ENCODE data around the gene SPON1.

The SPON1 gene

DNA sequence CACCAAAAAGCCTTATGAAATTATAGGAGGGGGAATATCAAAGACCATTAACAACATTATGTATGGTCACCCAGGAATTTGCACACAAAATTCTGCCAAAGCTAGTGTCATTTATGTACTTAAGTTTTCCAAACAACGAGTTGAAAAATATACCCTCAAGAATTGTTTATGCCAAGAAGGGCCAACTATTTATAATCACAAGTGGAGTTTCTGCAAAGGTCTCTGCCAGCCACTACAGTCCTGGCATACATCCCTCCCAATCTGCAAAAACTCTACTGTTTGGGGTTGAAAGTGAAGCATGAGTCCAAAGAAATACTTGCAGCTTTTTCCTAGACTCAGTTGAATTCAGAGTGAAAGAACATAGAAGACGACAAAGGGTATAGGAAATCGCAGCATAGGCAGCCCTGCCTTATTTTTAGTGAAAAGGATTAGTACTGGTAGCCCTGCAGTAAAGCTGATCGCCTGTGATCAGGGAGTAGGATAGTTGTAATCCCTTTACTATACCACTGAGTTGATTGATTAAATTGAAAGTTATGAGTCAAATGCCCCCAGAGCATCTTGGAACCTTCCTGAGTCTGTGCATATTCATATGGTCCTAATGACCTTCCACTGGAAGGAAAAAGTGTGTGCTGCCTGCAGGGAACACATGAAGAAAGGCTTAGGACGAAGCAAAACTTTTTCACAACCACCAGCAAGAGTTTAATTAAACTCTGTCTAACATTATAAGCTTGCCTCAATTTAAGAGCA is 144.0 kb downstream of the SPON1 start:
- TF ChIP-seq SUZ12 (IDR thresholded peaks at IDR 0.05) (no peak), L3MBTL2 (conservative IDR thresholded peaks at IDR 0.05) (no peak), HDGF (IDR thresholded peaks at IDR 0.05; ENCODE audit: borderline replicate concordance) (no peak), SP1 (IDR thresholded peaks at IDR 0.05) (no peak), CTBP1 (IDR thresholded peaks at IDR 0.05; ENCODE audit: borderline replicate concordance) (no peak), ARNT (IDR thresholded peaks at IDR 0.05) (no peak), TARDBP (IDR thresholded peaks at IDR 0.05) (no peak), ZNF384 (IDR thresholded peaks at IDR 0.05) (no peak), FOXM1 (IDR thresholded peaks at IDR 0.05; ENCODE audit: borderline replicate concordance) (no peak), BHLHE40 (IDR thresholded peaks at IDR 0.05; ENCODE audit: borderline replicate concordance) (no peak)
- TF ChIP-seq, protein P1, sequence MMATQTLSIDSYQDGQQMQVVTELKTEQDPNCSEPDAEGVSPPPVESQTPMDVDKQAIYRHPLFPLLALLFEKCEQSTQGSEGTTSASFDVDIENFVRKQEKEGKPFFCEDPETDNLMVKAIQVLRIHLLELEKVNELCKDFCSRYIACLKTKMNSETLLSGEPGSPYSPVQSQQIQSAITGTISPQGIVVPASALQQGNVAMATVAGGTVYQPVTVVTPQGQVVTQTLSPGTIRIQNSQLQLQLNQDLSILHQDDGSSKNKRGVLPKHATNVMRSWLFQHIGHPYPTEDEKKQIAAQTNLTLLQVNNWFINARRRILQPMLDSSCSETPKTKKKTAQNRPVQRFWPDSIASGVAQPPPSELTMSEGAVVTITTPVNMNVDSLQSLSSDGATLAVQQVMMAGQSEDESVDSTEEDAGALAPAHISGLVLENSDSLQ (IDR thresholded peaks at IDR 0.05), result no peak
- DNase-seq (ENCODE audit: extremely low spot score), result no peak
- ChIA-PET CTCF (interaction anchor here (0.6 kb wide), 1 partner anchor 150 kb away, joined by 3 read pairs; no protein-coding TSS in a partner anchor), POLR2A (no interaction called here)

DNA sequence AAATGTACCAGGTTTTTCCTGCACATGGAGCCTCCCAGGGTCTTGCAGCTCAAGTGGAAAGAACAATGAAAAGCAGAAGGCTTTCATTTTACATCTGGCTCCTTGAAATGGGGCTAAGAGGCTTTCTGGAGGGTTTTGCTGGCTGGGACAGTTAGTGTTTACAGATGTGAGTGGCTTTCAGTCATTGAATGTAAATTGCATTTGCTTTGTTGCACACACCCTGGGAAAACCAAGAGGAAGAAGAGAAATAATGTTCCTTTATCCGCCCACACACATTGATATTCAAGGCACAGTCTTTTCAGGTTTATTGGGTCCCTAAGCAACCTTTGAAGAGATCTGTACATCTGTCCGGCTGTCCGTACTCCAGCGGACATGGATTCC is 144.5 kb downstream of the SPON1 start:
- POLR2A ChIA-PET, result no interaction called here
- TF ChIP-seq ARNT (IDR thresholded peaks at IDR 0.05), result no peak
- TF ChIP-seq, protein P1 (IDR thresholded peaks at IDR 0.05), result no peak
- no peak for TF ChIP-seq HDGF (IDR thresholded peaks at IDR 0.05; ENCODE audit: borderline replicate concordance)
- no peak for TF ChIP-seq FOXM1 (IDR thresholded peaks at IDR 0.05; ENCODE audit: borderline replicate concordance)
- TF ChIP-seq LEF1 (IDR thresholded peaks at IDR 0.05; ENCODE audit: borderline replicate concordance), result no peak
- TF ChIP-seq ELF4 (IDR thresholded peaks at IDR 0.05), result no peak
- no peak for TF ChIP-seq SUZ12 (IDR thresholded peaks at IDR 0.05)
- no peak for TF ChIP-seq CTBP1 (IDR thresholded peaks at IDR 0.05; ENCODE audit: borderline replicate concordance)
- no peak for TF ChIP-seq FOXK2 (IDR thresholded peaks at IDR 0.05)
- no peak for TF ChIP-seq FOXA1 (IDR thresholded peaks at IDR 0.05)
- CTCF ChIA-PET, result interaction anchor here (0.6 kb wide), 1 partner anchor 151 kb away, joined by 3 read pairs; no protein-coding TSS in a partner anchor
- DNase-seq (ENCODE audit: extremely low spot score), result no peak

DNA sequence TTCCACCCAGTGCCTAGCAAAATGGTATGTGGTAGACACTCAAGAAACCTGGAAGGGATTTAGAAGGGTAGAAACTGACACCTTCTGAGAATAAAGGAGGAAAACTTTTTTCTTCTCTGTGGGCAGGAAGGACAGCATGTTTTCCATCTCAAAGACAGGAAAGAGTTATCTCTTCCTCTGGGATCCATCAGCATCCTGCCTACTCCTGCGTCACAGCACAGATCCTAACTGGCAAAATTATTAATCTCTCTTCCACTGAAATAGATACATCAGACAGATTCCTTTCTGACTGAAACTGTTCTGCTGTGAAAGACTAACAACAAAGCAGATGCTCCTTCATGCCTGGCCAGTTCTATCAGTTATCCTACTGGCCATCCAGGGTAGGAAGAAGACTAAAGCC is 147.2 kb downstream of the SPON1 start:
- no peak for DNase-seq (ENCODE audit: extremely low spot score)
- ChIA-PET POLR2A (no interaction called here), CTCF (no interaction called here)
- no peak for TF ChIP-seq FOXK2 (IDR thresholded peaks at IDR 0.05)
- TF ChIP-seq BHLHE40 (IDR thresholded peaks at IDR 0.05; ENCODE audit: borderline replicate concordance), result no peak
- TF ChIP-seq ARNT (IDR thresholded peaks at IDR 0.05), result no peak
- TF ChIP-seq ZNF384 (IDR thresholded peaks at IDR 0.05), result no peak
- TF ChIP-seq SUZ12 (IDR thresholded peaks at IDR 0.05), result no peak
- TF ChIP-seq FOXA1 (IDR thresholded peaks at IDR 0.05), result no peak
- TF ChIP-seq TARDBP (IDR thresholded peaks at IDR 0.05), result no peak

DNA sequence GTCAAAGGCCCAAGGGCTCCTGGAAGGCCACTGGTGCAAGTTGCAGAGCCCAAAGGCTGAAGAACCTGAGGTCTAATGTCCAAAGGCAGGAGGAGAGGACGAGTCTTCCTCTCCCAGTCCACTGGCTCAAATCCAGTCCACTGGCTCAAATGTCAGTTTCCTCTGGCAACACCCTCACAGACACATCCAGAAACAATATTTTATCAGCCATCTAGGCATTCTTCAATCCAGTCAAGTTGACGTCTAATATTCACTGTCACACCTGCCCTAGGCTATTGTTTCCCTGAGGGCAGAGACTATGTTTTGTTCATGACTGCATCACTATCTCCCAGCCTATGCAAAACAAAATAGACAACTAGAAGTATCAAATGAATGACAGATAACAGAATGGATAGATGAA is 148.1 kb downstream of the SPON1 start:
- POLR2A ChIA-PET, result no interaction called here
- CTCF ChIA-PET, result no interaction called here
- TF ChIP-seq L3MBTL2 (conservative IDR thresholded peaks at IDR 0.05), result no peak
- TF ChIP-seq FOXK2 (IDR thresholded peaks at IDR 0.05), result no peak
- TF ChIP-seq CTBP1 (IDR thresholded peaks at IDR 0.05; ENCODE audit: borderline replicate concordance), result no peak
- TF ChIP-seq ARNT (IDR thresholded peaks at IDR 0.05), result no peak
- DNase-seq (ENCODE audit: extremely low spot score), result no peak

DNA sequence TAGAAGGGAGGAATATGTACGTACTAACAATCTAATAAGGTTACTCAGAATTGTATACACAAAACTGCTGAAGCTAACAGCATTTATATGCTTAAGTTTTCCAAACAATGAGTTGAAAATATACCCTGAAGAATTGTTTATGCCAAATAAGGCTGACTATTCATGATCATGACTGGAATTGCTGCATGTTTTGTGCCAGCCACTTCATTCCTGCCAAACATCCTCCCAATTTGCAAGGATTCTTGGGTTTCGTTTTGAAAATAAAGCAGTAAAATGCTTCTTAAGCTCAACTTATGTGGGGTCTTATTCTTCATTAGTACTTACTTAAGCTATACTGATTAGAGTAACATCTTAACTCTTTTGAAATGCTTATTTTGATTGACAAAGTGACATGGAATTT is 149.0 kb downstream of the SPON1 start:
- TF ChIP-seq TARDBP (IDR thresholded peaks at IDR 0.05) (no peak), ELF4 (IDR thresholded peaks at IDR 0.05) (no peak), L3MBTL2 (conservative IDR thresholded peaks at IDR 0.05) (no peak), FOXK2 (IDR thresholded peaks at IDR 0.05) (no peak), FOXA1 (IDR thresholded peaks at IDR 0.05) (no peak), ZNF384 (IDR thresholded peaks at IDR 0.05) (no peak), HDGF (IDR thresholded peaks at IDR 0.05; ENCODE audit: borderline replicate concordance) (no peak), CTBP1 (IDR thresholded peaks at IDR 0.05; ENCODE audit: borderline replicate concordance) (no peak), NFRKB (IDR thresholded peaks at IDR 0.05) (no peak), ARNT (IDR thresholded peaks at IDR 0.05) (no peak), BHLHE40 (IDR thresholded peaks at IDR 0.05; ENCODE audit: borderline replicate concordance) (no peak)
- TF ChIP-seq, protein P1 (IDR thresholded peaks at IDR 0.05), result no peak
- ChIA-PET POLR2A (no interaction called here), CTCF (interaction anchor here (1.2 kb wide), 1 partner anchor 38 kb away, joined by 3 read pairs; no protein-coding TSS in a partner anchor)

DNA sequence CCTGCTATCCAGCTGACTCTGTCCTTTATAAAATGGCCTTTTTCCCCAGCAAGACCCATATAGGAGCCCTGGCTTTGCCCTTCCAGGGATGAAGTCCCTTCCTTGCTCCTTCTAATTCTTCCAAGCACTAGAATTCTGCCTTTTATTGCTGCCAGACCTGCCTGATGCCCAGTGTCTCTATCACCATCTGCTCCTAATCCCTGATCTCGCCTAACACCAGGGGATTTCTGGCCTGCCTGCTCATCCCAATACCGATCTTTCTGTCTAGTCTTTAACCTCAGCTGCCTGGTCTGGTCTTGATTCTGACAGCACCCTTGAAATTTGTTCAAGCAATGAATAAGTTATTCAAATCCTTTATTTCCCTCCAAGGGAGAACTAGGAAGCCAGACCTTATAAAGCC is 150.2 kb downstream of the SPON1 start:
- TF ChIP-seq CTBP1 (IDR thresholded peaks at IDR 0.05; ENCODE audit: borderline replicate concordance) (no peak), FOXM1 (IDR thresholded peaks at IDR 0.05; ENCODE audit: borderline replicate concordance) (no peak), ARNT (IDR thresholded peaks at IDR 0.05) (no peak), ZNF384 (IDR thresholded peaks at IDR 0.05) (no peak), TARDBP (IDR thresholded peaks at IDR 0.05) (no peak), FOXK2 (IDR thresholded peaks at IDR 0.05) (no peak), SP1 (IDR thresholded peaks at IDR 0.05) (no peak), FOXA1 (IDR thresholded peaks at IDR 0.05) (no peak), BHLHE40 (IDR thresholded peaks at IDR 0.05; ENCODE audit: borderline replicate concordance) (no peak), HDGF (IDR thresholded peaks at IDR 0.05; ENCODE audit: borderline replicate concordance) (no peak), LEF1 (IDR thresholded peaks at IDR 0.05; ENCODE audit: borderline replicate concordance) (no peak), ELF4 (IDR thresholded peaks at IDR 0.05) (no peak), SUZ12 (IDR thresholded peaks at IDR 0.05) (no peak), NFRKB (IDR thresholded peaks at IDR 0.05) (no peak), L3MBTL2 (conservative IDR thresholded peaks at IDR 0.05) (no peak)
- TF ChIP-seq, protein P1 (IDR thresholded peaks at IDR 0.05), result no peak
- ChIA-PET CTCF (no interaction called here), POLR2A (no interaction called here)
- DNase-seq (ENCODE audit: extremely low spot score), result no peak

More for the DNA sequence above, 149.0 kb downstream of the SPON1 start:
- no peak for DNase-seq (ENCODE audit: extremely low spot score)
